ENCODE measurements around the gene TAF4B.

The TAF4B gene

DNA sequence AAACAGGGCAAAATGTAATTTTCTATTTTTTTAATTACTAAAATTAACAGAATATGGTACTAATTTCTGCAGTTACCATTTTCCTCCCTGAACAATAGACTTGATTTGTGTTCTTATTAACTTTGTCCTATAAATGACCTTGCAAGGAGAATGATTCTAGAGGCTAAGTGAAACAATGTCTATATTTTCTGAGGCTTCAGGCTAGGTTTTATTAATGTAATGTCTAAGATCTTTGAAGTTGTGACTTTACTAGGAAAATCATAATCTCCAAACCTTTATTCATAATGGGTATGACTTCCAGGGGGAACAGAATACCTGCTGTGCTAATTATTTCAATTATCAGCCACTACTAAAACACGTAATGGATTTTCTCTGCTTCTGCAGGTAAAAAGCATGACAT is 94.4 kb downstream of the TAF4B start:
- DNase-seq (ENCODE audit: insufficient read length, low spot score) (no peak), FAIRE-seq (peak; percentile 79)
- TF ChIP-seq, protein P1, sequence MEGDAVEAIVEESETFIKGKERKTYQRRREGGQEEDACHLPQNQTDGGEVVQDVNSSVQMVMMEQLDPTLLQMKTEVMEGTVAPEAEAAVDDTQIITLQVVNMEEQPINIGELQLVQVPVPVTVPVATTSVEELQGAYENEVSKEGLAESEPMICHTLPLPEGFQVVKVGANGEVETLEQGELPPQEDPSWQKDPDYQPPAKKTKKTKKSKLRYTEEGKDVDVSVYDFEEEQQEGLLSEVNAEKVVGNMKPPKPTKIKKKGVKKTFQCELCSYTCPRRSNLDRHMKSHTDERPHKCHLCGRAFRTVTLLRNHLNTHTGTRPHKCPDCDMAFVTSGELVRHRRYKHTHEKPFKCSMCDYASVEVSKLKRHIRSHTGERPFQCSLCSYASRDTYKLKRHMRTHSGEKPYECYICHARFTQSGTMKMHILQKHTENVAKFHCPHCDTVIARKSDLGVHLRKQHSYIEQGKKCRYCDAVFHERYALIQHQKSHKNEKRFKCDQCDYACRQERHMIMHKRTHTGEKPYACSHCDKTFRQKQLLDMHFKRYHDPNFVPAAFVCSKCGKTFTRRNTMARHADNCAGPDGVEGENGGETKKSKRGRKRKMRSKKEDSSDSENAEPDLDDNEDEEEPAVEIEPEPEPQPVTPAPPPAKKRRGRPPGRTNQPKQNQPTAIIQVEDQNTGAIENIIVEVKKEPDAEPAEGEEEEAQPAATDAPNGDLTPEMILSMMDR (IDR thresholded peaks at IDR 0.05; ENCODE audit: insufficient read depth, missing control alignments), result no peak

- TF ChIP-seq, protein P1 (IDR thresholded peaks at IDR 0.05; ENCODE audit: insufficient read depth, missing control alignments), result no peak
- FAIRE-seq (peak; percentile 67), DNase-seq (ENCODE audit: insufficient read length, low spot score) (no peak)
These were observed 96.8 kb downstream of the TAF4B start for GRCh38 chr18:26322890-26323653.

DNA sequence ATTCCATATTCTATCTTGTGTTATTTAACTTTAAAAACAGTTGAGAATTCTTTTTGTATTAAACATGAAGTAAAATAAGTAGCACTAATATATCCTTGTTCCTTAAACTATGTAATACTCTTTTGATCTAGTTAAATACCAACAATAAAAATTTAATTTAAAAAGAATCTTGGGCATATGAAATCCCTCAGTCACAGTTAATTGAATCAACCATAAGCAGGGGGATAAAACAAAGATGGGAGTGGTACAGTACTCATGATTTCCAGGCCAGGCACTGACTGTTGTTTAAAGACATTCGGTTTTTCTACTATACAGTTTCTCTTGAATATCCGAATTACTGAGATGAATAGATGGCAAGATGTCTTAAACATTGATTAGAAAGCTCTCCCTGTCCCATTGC is 99.5 kb downstream of the TAF4B start:
- DNase-seq (ENCODE audit: insufficient read length, low spot score) (no peak), FAIRE-seq (no peak)

GRCh38 chr18:26327062-26327461 is 100.8 kb downstream of the TAF4B start:
- DNase-seq (ENCODE audit: insufficient read length, low spot score), result no peak
- FAIRE-seq, result no peak
- TF ChIP-seq, protein P1 (IDR thresholded peaks at IDR 0.05; ENCODE audit: insufficient read depth, missing control alignments), result no peak

More for the DNA sequence above, 99.5 kb downstream of the TAF4B start:
- TF ChIP-seq, protein P1 (IDR thresholded peaks at IDR 0.05; ENCODE audit: insufficient read depth, missing control alignments), result no peak

DNA sequence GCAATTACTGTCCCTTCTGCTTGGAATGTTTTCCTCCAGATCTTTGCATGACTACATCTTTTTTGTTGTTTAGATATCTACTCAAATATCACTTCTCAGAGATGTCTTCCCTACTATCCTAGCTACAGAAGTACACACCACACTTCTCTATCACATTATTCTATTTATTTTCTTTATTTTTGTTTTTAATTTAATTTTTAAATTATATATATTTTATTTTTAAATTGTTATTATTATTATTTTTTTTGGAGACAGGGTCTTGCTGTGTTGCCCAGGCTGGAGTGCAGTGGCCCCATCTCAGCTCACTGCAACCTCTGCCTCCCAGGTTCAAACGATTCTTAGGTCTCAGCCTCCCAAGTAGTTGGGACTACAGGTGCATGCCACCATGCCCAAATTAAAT is 106.7 kb downstream of the TAF4B start:
- FAIRE-seq, result no peak
- no peak for DNase-seq (ENCODE audit: insufficient read length, low spot score)
- TF ChIP-seq, protein P1 (IDR thresholded peaks at IDR 0.05; ENCODE audit: insufficient read depth, missing control alignments), result no peak

DNA sequence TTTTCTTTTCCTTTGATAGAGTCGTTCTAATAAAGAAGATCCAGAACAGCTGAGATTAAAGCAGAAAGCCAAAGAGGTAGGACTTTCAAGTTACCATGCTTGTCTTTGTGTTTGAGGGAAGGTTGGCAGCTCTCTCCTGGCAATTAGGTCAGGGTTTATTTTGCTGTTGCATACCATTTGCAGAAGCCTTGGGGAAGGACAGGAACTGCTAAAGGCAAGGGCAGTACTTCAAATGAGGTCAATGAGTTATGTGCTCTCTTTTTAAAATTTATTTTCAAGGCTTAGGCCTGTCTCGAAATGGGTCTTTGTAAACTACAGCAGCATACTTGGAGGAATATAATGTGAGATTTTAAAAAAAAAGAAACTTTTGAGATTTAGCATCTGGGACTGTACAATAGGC is 108.9 kb downstream of the TAF4B start:
- DNase-seq (ENCODE audit: insufficient read length, low spot score) (no peak), FAIRE-seq (no peak)
- TF ChIP-seq, protein P1 (IDR thresholded peaks at IDR 0.05; ENCODE audit: insufficient read depth, missing control alignments), result no peak

Data from D721Med (cell line).